Transverse colon (tissue), 4 donors: ENCODE measurements around the gene DHRS7C. TPM values are rescaled to one million over a fixed set of nuclear protein-coding genes. Genes with fewer than 3 reads are reported as not detected.

ENCODE experiments used
- DNase-seq: peaks from one replicate; pipeline ENCODE4 v3.0.0-alpha.2; 2019
- H3K27ac ChIP-seq, 4 donors: fragments of 200-600 bp; sonication (generic); 2 replicates each; pipeline ENCODE4 v1.5.1; 2016 to 2018; ENCODE audit warnings: inconsistent platforms in 4 of 4
- H3K27me3 ChIP-seq: fragments of 200-600 bp; sonication (generic); 2 replicates; pipeline ENCODE4 v1.5.1; 2017; ENCODE audit warnings: inconsistent platforms
- H3K36me3 ChIP-seq, 4 donors: fragments of 200-600 bp; sonication (generic); 2 replicates each; pipeline ENCODE4 v1.5.1; 2017 to 2019; ENCODE audit warnings: inconsistent platforms in 4 of 4
- H3K4me1 ChIP-seq, 4 donors: fragments of 200-600 bp; sonication (generic); 2 replicates each; pipeline ENCODE4 v1.5.1; 2017 to 2020; ENCODE audit warnings: inconsistent platforms in 4 of 4
- H3K4me3 ChIP-seq, 4 donors: fragments of 200-600 bp; sonication (generic); 1 replicate in 1 of 4; 2 replicates in 3 of 4; pipeline versions ENCODE4 v1.5.1 to v1.6.1; 2017 to 2019; ENCODE audit warnings: inconsistent platforms in 4 of 4
- H3K9me3 ChIP-seq, 2 donors: fragments of 200-600 bp; sonication (generic); 2 replicates each; pipeline ENCODE4 v1.5.1; 2017 to 2019; ENCODE audit warnings: inconsistent platforms in 2 of 2
- EP300 ChIP-seq: sonication (generic); formaldehyde crosslinking; IDR thresholded peaks from one replicate; pipeline ENCODE4 v1.6.1; 2017; ENCODE audit warnings: antibody characterized with exemption, low read depth
- POLR2A ChIP-seq: fragments of 450-650 bp; IDR thresholded peaks from one replicate; pipeline ENCODE4 v1.6.1; 2016; ENCODE audit warnings: antibody characterized with exemption, mild to moderate bottlenecking, moderate library complexity
- POLR2AphosphoS5 ChIP-seq, 3 donors: sonication (generic); formaldehyde crosslinking; IDR thresholded peaks; one replicate each; pipeline ENCODE4 v1.6.1; 2016; ENCODE audit warnings: antibody characterized with exemption in 3 of 3
- WGBS, 2 donors: methylation state at CpG; one replicate each; pipeline ENCODE4 v1.1.5; 2018; ENCODE audit warnings: low coverage in 1 of 2; 5-methylcytosine and 5-hydroxymethylcytosine counted together
- in situ Hi-C, 4 donors: fragments of 200-750 bp; cut with MboI; loops; one replicate each; pipeline versions ENCODE4 v1.15.0 to v1.15.1; 2017; ENCODE audit warnings: low sequenced_read_pairs in 3 of 4, low pct_ligation_motif_present in 1 of 4, low pct_unique_long_range_greater_than_20kb in 1 of 4
- intact Hi-C: fragments of 100-400 bp; cut with DNase I; formaldehyde crosslinking; loops from one replicate; pipeline ENCODE4 v1.15.1; 2023; ENCODE audit warnings: low total_unique reads
- total RNA-seq, 4 donors: library from RNA; depleted of rRNA; stranded (reverse); fragments of >200 nt; gene quantifications; one replicate each; pipeline ENCODE4 v1.1.0, GENCODE V29; 2016
- TF ChIP-seq, protein P1 (sequence below), 5 experiments: fragments of 200-600 bp in 3 of 5; fragments of 450-650 bp in 2 of 5; sonication (generic) in 3 of 5; IDR thresholded peaks; 1 replicate in 2 of 5; 2 replicates in 3 of 5; pipeline ENCODE4 v1.5.1; 2016 to 2017; ENCODE audit warnings: antibody characterized with exemption in 5 of 5, inconsistent platforms in 3 of 5, mild to moderate bottlenecking in 2 of 5, moderate library complexity in 1 of 5

Gene DHRS7C
- total RNA-seq, 4 donors from 2014 or later: not detected

DNA sequence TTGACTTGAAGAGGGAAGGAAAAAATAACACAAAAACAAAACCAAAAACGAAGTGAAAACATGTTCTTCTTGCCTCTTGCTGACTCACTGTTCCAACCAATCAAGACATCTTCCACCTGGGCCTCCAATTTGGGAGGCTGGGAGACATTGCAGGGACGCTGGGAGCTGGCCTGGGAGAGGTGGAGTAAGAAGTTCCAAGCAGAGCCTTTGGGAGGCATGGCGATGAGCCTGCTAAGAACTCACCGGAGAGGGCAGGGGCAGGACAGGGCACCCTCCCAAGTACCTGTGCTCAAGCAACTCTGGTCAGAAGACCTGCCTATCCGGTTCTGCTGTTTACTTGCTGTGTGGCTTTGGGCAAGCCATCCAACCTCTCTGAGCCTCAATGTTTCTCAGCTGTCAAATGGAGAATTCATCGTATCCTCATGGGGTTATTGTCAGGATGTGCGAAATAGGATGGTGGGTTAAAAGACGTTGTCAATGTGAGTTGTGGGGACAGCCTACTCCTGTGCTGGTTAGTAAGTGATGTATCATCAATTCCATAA is 33.5 kb upstream of the DHRS7C start:
- DNase-seq: no peak
- peak overlapping the region in 2 of 4 donors; percentile 8 to 61 for H3K27ac ChIP-seq
- 72 to 73% methylated on average over 3 to 8 of the region's 8 CpGs for WGBS, 2 donors
- no peaks in the 10 kb centered on the region for H3K36me3 ChIP-seq
- no peak for TF ChIP-seq POLR2A
- no peak for TF ChIP-seq POLR2AphosphoS5 (IDR thresholded peaks at IDR 0.05)
- TF ChIP-seq EP300: no peak
- TF ChIP-seq, protein P1, sequence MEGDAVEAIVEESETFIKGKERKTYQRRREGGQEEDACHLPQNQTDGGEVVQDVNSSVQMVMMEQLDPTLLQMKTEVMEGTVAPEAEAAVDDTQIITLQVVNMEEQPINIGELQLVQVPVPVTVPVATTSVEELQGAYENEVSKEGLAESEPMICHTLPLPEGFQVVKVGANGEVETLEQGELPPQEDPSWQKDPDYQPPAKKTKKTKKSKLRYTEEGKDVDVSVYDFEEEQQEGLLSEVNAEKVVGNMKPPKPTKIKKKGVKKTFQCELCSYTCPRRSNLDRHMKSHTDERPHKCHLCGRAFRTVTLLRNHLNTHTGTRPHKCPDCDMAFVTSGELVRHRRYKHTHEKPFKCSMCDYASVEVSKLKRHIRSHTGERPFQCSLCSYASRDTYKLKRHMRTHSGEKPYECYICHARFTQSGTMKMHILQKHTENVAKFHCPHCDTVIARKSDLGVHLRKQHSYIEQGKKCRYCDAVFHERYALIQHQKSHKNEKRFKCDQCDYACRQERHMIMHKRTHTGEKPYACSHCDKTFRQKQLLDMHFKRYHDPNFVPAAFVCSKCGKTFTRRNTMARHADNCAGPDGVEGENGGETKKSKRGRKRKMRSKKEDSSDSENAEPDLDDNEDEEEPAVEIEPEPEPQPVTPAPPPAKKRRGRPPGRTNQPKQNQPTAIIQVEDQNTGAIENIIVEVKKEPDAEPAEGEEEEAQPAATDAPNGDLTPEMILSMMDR (IDR thresholded peaks at IDR 0.05): no peak
- no peak overlapping the region for H3K4me3 ChIP-seq
- in situ Hi-C loops: no loop called here
- no peaks in the 10 kb centered on the region for H3K27me3 ChIP-seq
- peaks cover 0 to 6% (median 2%) of the 10 kb centered on the region in 4 donors for H3K4me1 ChIP-seq
- intact Hi-C loops: no loop called here
- H3K9me3 ChIP-seq: no peaks in the 10 kb centered on the region

DNA sequence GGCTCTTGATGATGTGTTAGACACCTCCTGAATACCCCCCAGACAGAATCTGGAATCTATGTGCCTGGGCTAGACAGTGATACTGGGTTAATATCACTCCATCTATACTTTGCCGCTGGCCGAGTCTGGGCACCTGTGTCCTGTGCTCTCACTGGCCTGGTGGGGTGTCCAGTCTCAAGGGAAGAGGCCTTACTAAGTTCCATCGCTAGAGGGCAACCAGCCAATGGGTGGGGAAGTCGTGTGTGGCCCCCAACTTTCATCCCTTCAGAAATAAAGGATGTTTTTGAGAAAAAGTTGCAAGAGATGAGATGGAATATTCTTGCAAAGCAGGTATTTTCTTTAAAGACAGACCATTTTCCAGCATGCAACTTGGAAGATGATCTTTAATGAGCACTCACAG is 32.7 kb upstream of the DHRS7C start:
- Histone ChIP-seq H3K9me3 (no peaks in the 10 kb centered on the region), H3K36me3 (no peaks in the 10 kb centered on the region), H3K4me1 (peaks cover 0 to 6% (median 2%) of the 10 kb centered on the region in 4 donors), H3K27me3 (no peaks in the 10 kb centered on the region), H3K27ac (no peak overlapping the region), H3K4me3 (no peak overlapping the region)
- 67% methylated on average over 4 of the region's 4 CpGs; no CpG with 5 or more reads in 1 of the 2 donors for WGBS, 2 donors
- in situ Hi-C loops: no loop called here
- no peak for DNase-seq
- TF ChIP-seq EP300 (no peak), POLR2A (no peak), POLR2AphosphoS5 (IDR thresholded peaks at IDR 0.05) (no peak)
- TF ChIP-seq, protein P1 (IDR thresholded peaks at IDR 0.05): no peak
- intact Hi-C loops: no loop called here

DNA sequence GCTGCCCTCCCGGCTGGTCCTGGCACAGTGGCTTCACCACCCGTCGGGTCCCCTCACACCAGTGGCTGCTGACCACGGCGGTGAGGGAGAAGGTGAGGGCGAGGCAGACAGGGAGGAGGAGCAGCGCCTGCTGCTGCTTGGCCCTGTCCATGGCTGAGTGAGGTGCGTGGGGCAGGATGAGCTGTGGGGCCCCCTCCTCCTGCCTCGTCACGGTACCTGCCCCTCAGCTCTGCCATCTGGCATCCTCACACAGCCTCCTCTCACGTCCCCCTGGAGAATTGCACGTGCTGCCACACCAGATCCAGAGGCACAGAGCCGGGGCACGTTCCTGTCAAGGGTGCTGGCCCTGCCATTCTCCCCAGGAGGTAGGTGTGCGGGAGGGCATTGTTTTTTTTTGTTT is 30.5 kb upstream of the DHRS7C start, which contains the start of gene GSG1L2:
Gene GSG1L2 (minus strand): TSS at position 159 of the 400 bp plus-strand sequence. CDS start 8 bp downstream, at position 151.
- in situ Hi-C loops: no loop called here
- Histone ChIP-seq H3K4me3 (no peak within 1 kb of the TSS), H3K9me3 (no peaks in the 10 kb centered on the region), H3K27ac (no peak within 1 kb of the TSS), H3K36me3 (no peaks in the 10 kb centered on the region), H3K27me3 (no peaks in the 10 kb centered on the region), H3K4me1 (no peaks in the 10 kb centered on the region)
- TF ChIP-seq EP300 (no peak), POLR2A (no peak)
- TF ChIP-seq, protein P1 (IDR thresholded peaks at IDR 0.05): no peak
- intact Hi-C loops: no loop called here
- WGBS, 2 donors: 68% methylated on average over 14 of the region's 15 CpGs; no CpG with 5 or more reads in 1 of the 2 donors
- no peak for DNase-seq

DNA sequence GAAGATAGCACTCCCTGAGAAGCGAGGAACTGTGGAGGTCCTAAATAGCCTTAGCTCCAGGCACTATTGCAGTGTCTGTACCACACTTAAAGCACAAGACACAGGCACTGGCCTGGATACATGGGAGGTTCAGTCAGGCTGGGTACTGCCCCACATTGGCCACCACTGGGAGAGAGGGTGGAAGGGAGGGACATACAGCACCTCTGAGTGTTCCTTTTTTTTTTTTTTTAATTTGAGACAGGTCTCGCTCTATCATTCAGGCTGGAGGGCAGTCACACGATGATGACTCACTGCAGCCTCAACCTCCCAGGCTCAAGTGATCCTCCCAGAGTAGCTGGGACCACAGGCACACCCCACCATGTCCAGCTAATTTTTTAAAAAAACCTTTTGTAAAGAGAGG is 29.1 kb upstream of the DHRS7C start:
- Histone ChIP-seq H3K36me3 (no peaks in the 10 kb centered on the region), H3K27me3 (no peaks in the 10 kb centered on the region), H3K9me3 (no peaks in the 10 kb centered on the region), H3K4me3 (no peak overlapping the region), H3K4me1 (no peaks in the 10 kb centered on the region), H3K27ac (no peak overlapping the region)
- WGBS, 2 donors: 66% methylated on average over 3 of the region's 3 CpGs; no CpG with 5 or more reads in 1 of the 2 donors
- intact Hi-C loops (no loop called here), in situ Hi-C loops (no loop called here)
- no peak for DNase-seq
- TF ChIP-seq, protein P1 (IDR thresholded peaks at IDR 0.05): no peak
- TF ChIP-seq POLR2AphosphoS5 (IDR thresholded peaks at IDR 0.05): no peak
- no peak for TF ChIP-seq EP300
